H1 (cell line): ENCODE results near the gene RADX. TPM values are rescaled to one million over a fixed set of nuclear protein-coding genes. Genes with fewer than 3 reads are reported as not detected.

Source experiments
- CTCF ChIA-PET: fragments of 300-600 bp; sonication (Branson Sonifier 250); formaldehyde crosslinking; loops from one replicate; lab custom pipeline; 2021; ENCODE audit not compliant: partially characterized antibody; lab: Charles Lee
- POLR2A ChIA-PET: fragments of 300-600 bp; sonication (Branson Sonifier 250); formaldehyde crosslinking; loops from one replicate; lab custom pipeline; 2021; ENCODE audit warnings: inconsistent platforms; ENCODE audit not compliant: partially characterized antibody; lab: Charles Lee
- DNase-seq, 2 experiments: peaks; one replicate each; pipeline versions ENCODE4 v3.0.0 to v3.0.0-alpha.2; 2010 to 2022; ENCODE audit warnings: low spot score in 2 of 2, low read depth in 1 of 2, mixed read lengths in 1 of 2
- FAIRE-seq: peaks from 2 replicates; lab custom pipeline; 2011; peaks lifted over from hg19 to GRCh38; lab: Jason Lieb, UNC
- H2AFZ ChIP-seq: 2 replicates; pipeline ENCODE4 v1.8.1; 2012; ENCODE audit warnings: low read length, inconsistent platforms
- H2AK5ac ChIP-seq: 2 replicates; pipeline ENCODE4 v1.6.1; 2013; ENCODE audit warnings: low read depth, low read length
- H2BK120ac ChIP-seq: replicated peaks from 2 replicates; pipeline ENCODE3; 2013; ENCODE audit warnings: low read depth, low read length, inconsistent platforms
- H2BK12ac ChIP-seq: 2 replicates; pipeline ENCODE4 v1.6.1; 2013; ENCODE audit warnings: low read depth, low read length
- H2BK15ac ChIP-seq: 2 replicates; pipeline ENCODE4 v1.6.1; 2013; ENCODE audit warnings: low read length
- H2BK20ac ChIP-seq: 2 replicates; pipeline ENCODE4 v1.6.1; 2013; ENCODE audit warnings: low read length
- H2BK5ac ChIP-seq: 2 replicates; pipeline ENCODE4 v1.6.1; 2013; ENCODE audit warnings: low read depth, low read length
- H3K14ac ChIP-seq: 2 replicates; pipeline ENCODE4 v1.6.1; 2013; ENCODE audit warnings: inconsistent platforms; ENCODE audit not compliant: insufficient read length
- H3K18ac ChIP-seq: 2 replicates; pipeline ENCODE4 v1.6.1; 2013; ENCODE audit warnings: low read length; ENCODE audit errors: extremely low read depth
- H3K23ac ChIP-seq: 2 replicates; pipeline ENCODE4 v1.6.1; 2013; ENCODE audit warnings: inconsistent platforms; ENCODE audit not compliant: insufficient read length
- H3K23me2 ChIP-seq: 2 replicates; pipeline ENCODE4 v1.6.1; 2013; ENCODE audit warnings: low read depth, low read length
- H3K27ac ChIP-seq: 2 replicates; pipeline ENCODE4 v1.6.1; 2011; ENCODE audit warnings: low read depth, low read length, inconsistent platforms
- H3K27me3 ChIP-seq, 4 experiments: replicated peaks in 1 of 4; 1 replicate in 1 of 4; 2 replicates in 3 of 4; pipeline versions ENCODE4 v1.6.1 to v1.8.1; 2011 to 2013; ENCODE audit warnings: low read length in 3 of 4, mild to moderate bottlenecking in 3 of 4, inconsistent platforms in 2 of 4, mixed read lengths in 2 of 4, moderate library complexity in 1 of 4; ENCODE audit not compliant: control insufficient read depth in 3 of 4, insufficient read depth in 3 of 4; ENCODE audit errors: extremely low read depth in 1 of 4
- H3K36me3 ChIP-seq, 4 experiments: 2 replicates each; pipeline versions ENCODE4 v1.6.1 to v1.8.1; 2011 to 2013; ENCODE audit warnings: mild to moderate bottlenecking in 4 of 4, low read length in 3 of 4, moderate library complexity in 2 of 4, control low read depth in 1 of 4, inconsistent platforms in 1 of 4; ENCODE audit not compliant: insufficient read depth in 4 of 4, control insufficient read depth in 2 of 4
- H3K4ac ChIP-seq: replicated peaks from 2 replicates; pipeline ENCODE3; 2013; ENCODE audit warnings: low read length, low read depth, mixed read lengths, inconsistent platforms; ENCODE audit not compliant: insufficient read length
- H3K4me1 ChIP-seq, 4 experiments: replicated peaks in 1 of 4; 1 replicate in 1 of 4; 2 replicates in 3 of 4; pipeline versions ENCODE4 v1.6.1 to v1.8.1; 2011 to 2013; ENCODE audit warnings: low read length in 3 of 4, inconsistent platforms in 2 of 4, mixed read lengths in 1 of 4; ENCODE audit not compliant: insufficient read depth in 4 of 4, control insufficient read depth in 3 of 4
- H3K4me2 ChIP-seq, 2 experiments: 2 replicates each; pipeline versions ENCODE4 v1.6.1 to v1.8.1; 2011 to 2013; ENCODE audit warnings: low read depth in 2 of 2, low read length in 2 of 2, control low read depth in 1 of 2, inconsistent platforms in 1 of 2, mild to moderate bottlenecking in 1 of 2; ENCODE audit not compliant: insufficient read depth in 1 of 2
- H3K4me3 ChIP-seq, 4 experiments: fragments of 200-600, 300-600 bp in 1 of 4; sonication (generic), shearing (Covaris generic), sonication (Bioruptor Twin) in 1 of 4; 2 replicates each; pipeline versions ENCODE4 v1.5.1 to v1.8.1; 2011 to 2016; ENCODE audit warnings: low read length in 4 of 4, low read depth in 3 of 4, control low read depth in 2 of 4, inconsistent platforms in 2 of 4, mild to moderate bottlenecking in 2 of 4, mixed read lengths in 1 of 4, moderate library complexity in 1 of 4; ENCODE audit not compliant: insufficient read depth in 2 of 4; ENCODE audit errors: extremely low read depth in 1 of 4
- H3K56ac ChIP-seq: replicated peaks from 2 replicates; pipeline ENCODE3; 2013; ENCODE audit warnings: low read depth, mild to moderate bottlenecking, mixed read lengths, low read length, inconsistent platforms; ENCODE audit not compliant: insufficient read length
- H3K79me1 ChIP-seq: 2 replicates; pipeline ENCODE4 v1.6.1; 2013; ENCODE audit warnings: low read depth, low read length, control low read depth
- H3K79me2 ChIP-seq, 2 experiments: 2 replicates each; pipeline versions ENCODE4 v1.6.1 to v1.8.1; 2012 to 2013; ENCODE audit warnings: low read length in 2 of 2, mild to moderate bottlenecking in 2 of 2, inconsistent platforms in 1 of 2; ENCODE audit not compliant: insufficient read depth in 2 of 2, control insufficient read depth in 1 of 2
- H3K9ac ChIP-seq, 4 experiments: replicated peaks in 1 of 4; 1 replicate in 1 of 4; 2 replicates in 3 of 4; pipeline versions ENCODE4 v1.6.1 to v1.8.1; 2011 to 2013; ENCODE audit warnings: low read depth in 3 of 4, low read length in 3 of 4, control low read depth in 2 of 4, mild to moderate bottlenecking in 2 of 4, moderate library complexity in 2 of 4, inconsistent platforms in 1 of 4; ENCODE audit errors: extremely low read depth in 1 of 4
- H3K9me3 ChIP-seq, 2 experiments: 2 replicates each; pipeline versions ENCODE4 v1.6.1 to v1.8.1; 2012 to 2013; ENCODE audit warnings: mild to moderate bottlenecking in 2 of 2, moderate library complexity in 2 of 2, control low read depth in 1 of 2, inconsistent platforms in 1 of 2, low read depth in 1 of 2, low read length in 1 of 2, mixed read lengths in 1 of 2; ENCODE audit not compliant: insufficient read depth in 2 of 2
- H4K20me1 ChIP-seq, 2 experiments: replicated peaks in 1 of 2; 2 replicates each; pipeline versions ENCODE3 to v1.8.1; 2011 to 2013; ENCODE audit warnings: inconsistent platforms in 2 of 2, low read length in 2 of 2, mild to moderate bottlenecking in 1 of 2; ENCODE audit not compliant: insufficient read depth in 2 of 2, control insufficient read depth in 1 of 2
- H4K5ac ChIP-seq: 2 replicates; pipeline ENCODE4 v1.6.1; 2013; ENCODE audit warnings: low read length, low read depth, mixed read lengths, inconsistent platforms; ENCODE audit not compliant: insufficient read length
- H4K8ac ChIP-seq: 2 replicates; pipeline ENCODE4 v1.8.0; 2013; ENCODE audit warnings: mild to moderate bottlenecking, moderate library complexity, low read length, inconsistent platforms; ENCODE audit not compliant: insufficient read depth; ENCODE audit errors: extremely low read depth
- H4K91ac ChIP-seq: replicated peaks from 2 replicates; pipeline ENCODE3; 2013; ENCODE audit warnings: low read length, mixed read lengths, inconsistent platforms; ENCODE audit not compliant: insufficient read length
- ATF2 ChIP-seq: IDR thresholded peaks from 2 replicates; pipeline ENCODE4 v1.6.1; 2012; ENCODE audit warnings: low read length, inconsistent platforms
- CHD1 ChIP-seq: IDR thresholded peaks from 2 replicates; pipeline ENCODE4 v1.6.1; 2012; ENCODE audit warnings: low read depth, low read length, improper control_type of control experiment
- CHD2 ChIP-seq: IDR thresholded peaks from 2 replicates; pipeline ENCODE4 v1.6.1; 2012; ENCODE audit warnings: low read length, improper control_type of control experiment
- EZH2 ChIP-seq: fragments of 200-600 bp; sonication (generic); IDR thresholded peaks from 2 replicates; pipeline ENCODE4 v1.7.1; 2012; ENCODE audit warnings: low read depth, mild to moderate bottlenecking, moderate library complexity, low read length, inconsistent platforms; ENCODE audit not compliant: severe bottlenecking
- HDAC2 ChIP-seq, 2 experiments: fragments of 300-600 bp in 1 of 2; sonication (generic) in 1 of 2; IDR thresholded peaks; 2 replicates each; pipeline ENCODE4 v1.6.1; 2011 to 2012; ENCODE audit warnings: low read depth in 2 of 2, low read length in 2 of 2, mild to moderate bottlenecking in 2 of 2, moderate library complexity in 2 of 2, borderline replicate concordance in 1 of 2, inconsistent platforms in 1 of 2
- KDM1A ChIP-seq: fragments of 200-600, 300-600 bp; sonication (generic); IDR thresholded peaks from 2 replicates; pipeline ENCODE4 v1.7.1; 2016; ENCODE audit warnings: mild to moderate bottlenecking, low read length, borderline replicate concordance
- KDM4A ChIP-seq: IDR thresholded peaks from one replicate; pipeline ENCODE4 v1.7.1; 2012; ENCODE audit warnings: low read depth, mild to moderate bottlenecking, moderate library complexity, low read length, inconsistent platforms; ENCODE audit not compliant: severe bottlenecking
- MAX ChIP-seq: IDR thresholded peaks from 2 replicates; pipeline ENCODE4 v1.6.1; 2012; ENCODE audit warnings: inconsistent platforms
- POLR2AphosphoS5 ChIP-seq: IDR thresholded peaks from 2 replicates; pipeline ENCODE4 v1.6.1; 2011; ENCODE audit warnings: low read depth, low read length
- RFX5 ChIP-seq: IDR thresholded peaks from 2 replicates; pipeline ENCODE4 v1.6.1; 2011; ENCODE audit warnings: low read depth, low read length, improper control_type of control experiment, borderline replicate concordance
- RNF2 ChIP-seq: fragments of 200-900, 300-1000 bp; sonication (generic); IDR thresholded peaks from 2 replicates; pipeline ENCODE4 v1.7.1; 2016; ENCODE audit warnings: borderline replicate concordance, low read depth, mild to moderate bottlenecking, antibody characterized with exemption, low read length; ENCODE audit not compliant: poor library complexity, severe bottlenecking; ENCODE audit errors: missing control alignments
- TEAD4 ChIP-seq: IDR thresholded peaks from 2 replicates; pipeline ENCODE4 v1.6.1; 2012; ENCODE audit warnings: low read depth, low read length, inconsistent platforms, mixed read lengths
- WGBS, 2 experiments: shearing (Covaris generic) in 1 of 2; methylation state at CpG; one replicate each; pipeline versions ENCODE4 v1.1.6 to v1.1.7; 2013 to 2015; ENCODE audit warnings: low lambda C conversion rate in 2 of 2, mixed read lengths in 2 of 2, inconsistent platforms in 1 of 2, low coverage in 1 of 2, missing lambda C conversion rate in 1 of 2; ENCODE audit not compliant: insufficient replicate concordance in 2 of 2, insufficient coverage in 1 of 2, insufficient read length in 1 of 2; ENCODE audit errors: extremely low coverage in 1 of 2, missing lambda C conversion rate in 1 of 2; 5-methylcytosine and 5-hydroxymethylcytosine counted together
- polyA plus RNA-seq, 7 experiments: library from polyadenylated mRNA; depleted of rRNA in 3 of 7; stranded (reverse) in 5 of 7; unstranded in 2 of 7; fragments of >200 nt in 5 of 7; fragments of 200-250 nt in 2 of 7; gene quantifications; 1 replicate in 5 of 7; 2 replicates in 1 of 7; 4 replicates in 1 of 7; pipeline versions ENCODE4 v1.2.1 to v1.2.3, GENCODE V29; 2011 to 2013; ENCODE audit warnings: missing spikeins in 2 of 7, mixed read lengths in 2 of 7
- total RNA-seq: library from RNA; stranded (reverse); fragmentation: NEBNext Ultra II Directional; extraction: Animal tissue kit (Norgen Biotek cat#: 25700); gene quantifications from 2 replicates; pipeline ENCODE4 v1.2.1, GENCODE V29; 2021

The RADX gene
- total and polyA plus RNA-seq, 2 of the 8 experiments (the other 6 are each of a cell fraction or from before 2014, with no cell fraction given) = 1.7 to 4.5 TPM

- no peak overlapping the region for H2AFZ ChIP-seq
- no peaks in the 10 kb centered on the region for H3K23me2 ChIP-seq
- H3K4me1 ChIP-seq = no peaks in the 10 kb centered on the region
- H3K18ac ChIP-seq = no peak overlapping the region
- H3K36me3 ChIP-seq = no peaks in the 10 kb centered on the region
- no peaks in the 10 kb centered on the region for H3K79me1 ChIP-seq
- no peak for DNase-seq
- H3K23ac ChIP-seq = no peak overlapping the region
- no peak overlapping the region for H3K4me2 ChIP-seq
- H3K27me3 ChIP-seq = no peaks in the 10 kb centered on the region
- H2BK20ac ChIP-seq = no peak overlapping the region
- no peak overlapping the region for H4K5ac ChIP-seq
- H2AK5ac ChIP-seq = no peak overlapping the region
- no peaks in the 10 kb centered on the region for H4K20me1 ChIP-seq
- no peak overlapping the region for H2BK5ac ChIP-seq
- no peak overlapping the region for H3K9ac ChIP-seq
- no peak overlapping the region for H2BK15ac ChIP-seq
- CTCF ChIA-PET = no interaction called here
- WGBS, 2 experiments = 100% methylated on average over 3 of the region's 4 CpGs; no CpG with 5 or more reads in 1 of the 2 experiments
- POLR2A ChIA-PET = no interaction called here
- H4K8ac ChIP-seq = no peak overlapping the region
- no peak overlapping the region for H2BK120ac ChIP-seq
- H3K79me2 ChIP-seq = no peaks in the 10 kb centered on the region
- H3K14ac ChIP-seq = no peak overlapping the region
- no peak overlapping the region for H2BK12ac ChIP-seq
- H4K91ac ChIP-seq = no peak overlapping the region
- no peak overlapping the region for H3K4me3 ChIP-seq
- no peak overlapping the region for H3K56ac ChIP-seq
- H3K27ac ChIP-seq = no peak overlapping the region
- no peak overlapping the region for H3K4ac ChIP-seq
- FAIRE-seq = no peak
- no peaks in the 10 kb centered on the region for H3K9me3 ChIP-seq
- no peak for TF ChIP-seq KDM4A
- TF ChIP-seq RNF2 = no peak
- no peak for TF ChIP-seq TEAD4
- no peak for TF ChIP-seq CHD2
- no peak for TF ChIP-seq RFX5
- TF ChIP-seq EZH2 = no peak
- no peak for TF ChIP-seq MAX
- no peak for TF ChIP-seq HDAC2 (IDR thresholded peaks at IDR 0.05; ENCODE audit: borderline replicate concordance in 1 of 2, low read depth in 2 of 2, low read length in 2 of 2)
- TF ChIP-seq POLR2AphosphoS5 = no peak
- no peak for TF ChIP-seq CHD1
- no peak for TF ChIP-seq KDM1A
- no peak for TF ChIP-seq ATF2
Measured at GRCh38 chrX:106672527-106672926, 60.7 kb downstream of the RADX start.
